Activated naive CD8-positive, alpha-beta T cell treated with anti-CD3 and anti-CD28 coated beads, Interleukin-2, amount 10 ng/mL, durations not matched to agents 7 days and 5 days (primary cell): ENCODE data around the gene NCMAP. TPM values are rescaled to one million over a fixed set of nuclear protein-coding genes. Genes with fewer than 3 reads are reported as not detected.
"Not testable (repeated sequence)": the region's sequence is repeated elsewhere in the genome, so short reads cannot be mapped to it uniquely, and the experiment has no call there.

Experiments
- ATAC-seq: fragments of 150-1000 bp; cut with Tn5 transposase; one replicate; pipeline ENCODE4 v1.10.0; 2021; ENCODE audit warnings: low read depth, moderate library complexity
- POLR2A ChIA-PET: fragments of 350-600 bp; sonication (Branson Sonifier 250); formaldehyde crosslinking; loops from one replicate; lab custom pipeline; 2021; ENCODE audit warnings: antibody characterized with exemption; lab: Charles Lee
- DNase-seq: peaks from one replicate; pipeline ENCODE4 v3.0.0; 2021
- H3K27ac Mint-ChIP-seq: one replicate; pipeline ENCODE4 v1.8.0; 2022; ENCODE audit warnings: mild to moderate bottlenecking, mixed read lengths
- H3K27me3 Mint-ChIP-seq: one replicate; pipeline ENCODE4 v1.8.0; 2022; ENCODE audit warnings: mild to moderate bottlenecking, moderate library complexity, mixed read lengths
- H3K36me3 Mint-ChIP-seq: one replicate; pipeline ENCODE4 v1.8.0; 2021; ENCODE audit warnings: mild to moderate bottlenecking, mixed read lengths
- H3K4me1 Mint-ChIP-seq: one replicate; pipeline ENCODE4 v1.8.0; 2021; ENCODE audit warnings: mixed read lengths
- H3K4me3 Mint-ChIP-seq: one replicate; pipeline ENCODE4 v1.8.0; 2022; ENCODE audit warnings: mild to moderate bottlenecking, moderate library complexity, mixed read lengths
- H3K9me3 Mint-ChIP-seq: one replicate; pipeline ENCODE4 v1.8.0; 2021; ENCODE audit warnings: mixed read lengths
- total RNA-seq, 2 experiments: library from RNA; stranded (reverse); gene quantifications; one replicate each; pipeline ENCODE4 v1.2.3, GENCODE V29; 2021

The NCMAP gene, protein sequence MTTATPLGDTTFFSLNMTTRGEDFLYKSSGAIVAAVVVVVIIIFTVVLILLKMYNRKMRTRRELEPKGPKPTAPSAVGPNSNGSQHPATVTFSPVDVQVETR
- under 1 TPM; 0.19 to 0.23 TPM for total RNA-seq

DNA sequence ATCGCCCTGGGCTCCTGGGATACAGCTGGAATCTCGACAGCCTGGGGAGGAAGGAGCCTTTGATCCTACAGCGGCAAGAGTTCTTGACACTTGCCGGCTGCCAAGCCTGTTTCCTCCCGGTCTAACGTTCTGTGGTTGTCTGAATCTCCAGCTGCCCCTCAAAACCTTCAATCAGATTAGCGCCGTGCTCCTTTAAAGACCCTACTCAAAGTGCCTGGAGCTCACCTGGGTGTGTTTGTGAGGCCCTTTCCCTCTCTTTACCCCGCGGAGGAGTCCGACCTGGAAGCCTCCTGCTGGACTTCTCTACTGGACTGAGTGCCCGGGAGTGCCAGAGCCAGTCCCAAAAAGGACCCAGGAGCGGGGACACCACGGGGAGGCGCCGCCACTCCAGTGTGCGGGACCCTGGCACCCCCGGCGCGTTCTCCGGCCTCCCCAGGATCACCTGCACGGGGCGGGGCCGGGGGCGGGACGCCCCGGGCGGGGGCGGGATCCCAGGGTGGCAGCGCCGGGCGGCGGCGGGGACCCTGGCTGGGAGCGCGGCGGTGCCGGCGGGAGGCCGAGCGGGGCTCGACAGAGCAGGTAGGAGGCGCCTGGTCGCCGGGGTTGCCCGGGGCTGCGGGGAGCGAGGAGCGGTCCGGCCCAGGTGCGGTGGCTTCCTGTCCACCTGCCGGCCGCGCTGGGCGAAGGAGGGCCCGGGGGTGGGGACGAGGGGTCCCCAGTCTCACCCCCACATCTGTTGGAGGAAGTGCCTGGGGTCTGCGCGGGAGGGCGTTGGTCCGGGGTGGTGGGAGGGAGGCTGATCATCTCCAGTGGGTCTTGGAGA is at the start of gene NCMAP:
Gene NCMAP, plus strand, starts transcription at position 497 of the 823 bp plus-strand sequence. CDS start 39,344 bp downstream, outside the sequence.
- POLR2A ChIA-PET, result no interaction called here
- DNase-seq, result peak; percentile 56
- peak; percentile 66 for ATAC-seq
- no peaks in the 10 kb centered on the region for H3K9me3 Mint-ChIP-seq
- no peaks in the 10 kb centered on the region for H3K36me3 Mint-ChIP-seq
- peak within 1 kb of the TSS; percentile 57 for H3K4me3 Mint-ChIP-seq
- H3K27ac Mint-ChIP-seq, result no peak within 1 kb of the TSS
- peaks cover 23% of the 10 kb centered on the region for H3K27me3 Mint-ChIP-seq
- peaks cover 16% of the 10 kb centered on the region for H3K4me1 Mint-ChIP-seq

DNA sequence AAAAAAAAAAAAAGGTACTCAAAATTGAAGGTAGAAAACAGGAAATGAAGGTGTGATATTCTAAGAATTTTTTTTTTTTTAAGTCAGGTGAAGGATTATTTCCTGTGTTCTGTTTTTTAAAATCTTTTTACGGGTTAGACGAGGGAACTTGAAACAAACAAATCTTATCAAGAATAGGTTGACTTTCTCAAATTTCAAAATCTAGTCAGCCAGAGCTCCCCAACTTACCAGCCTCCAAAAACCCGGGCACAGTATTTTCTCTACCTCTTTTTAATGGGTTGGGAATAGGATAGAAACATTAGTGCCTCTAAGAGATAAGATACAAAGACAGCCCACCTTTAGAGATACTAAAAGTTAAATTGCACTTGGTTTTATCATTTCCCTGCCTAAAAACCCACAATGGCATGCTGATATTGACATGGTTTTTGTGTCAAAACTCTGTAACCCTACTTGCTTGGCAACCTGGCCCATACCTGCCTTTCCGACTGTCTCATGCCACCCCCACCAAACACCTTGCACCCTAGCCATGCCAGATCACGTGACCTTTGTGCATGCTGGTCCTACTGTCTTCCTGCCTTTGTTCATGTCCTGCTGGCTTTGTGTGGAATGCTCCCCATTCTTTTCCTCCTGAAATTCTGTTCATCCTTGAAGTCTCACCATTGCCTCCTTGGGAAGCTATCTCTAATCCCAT is 49.1 kb upstream of the NCMAP start:
- ATAC-seq, result no peak
- peaks cover 39% of the 10 kb centered on the region for H3K36me3 Mint-ChIP-seq

DNA sequence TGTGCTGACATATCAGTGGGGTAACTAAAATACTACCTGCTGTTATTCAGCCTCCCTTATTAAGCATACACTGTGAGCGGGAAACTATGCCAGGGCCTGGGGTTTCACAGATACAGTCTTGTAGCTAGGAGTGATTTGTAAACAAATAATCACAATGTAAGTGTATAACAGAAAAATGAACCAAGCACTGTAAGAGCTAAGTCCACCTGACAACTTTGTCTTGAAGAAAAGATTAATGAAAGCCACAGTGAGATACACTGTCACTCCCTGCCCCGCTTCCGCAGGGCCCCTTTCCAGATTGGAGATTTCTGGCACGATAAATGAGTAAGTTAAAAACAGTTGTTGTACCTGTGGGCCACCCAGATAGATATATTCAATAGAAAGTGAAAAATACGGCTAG is 48.5 kb upstream of the NCMAP start:
- H3K9me3 Mint-ChIP-seq, result no peaks in the 10 kb centered on the region
- no peak for DNase-seq
- H3K4me1 Mint-ChIP-seq, result peaks cover 56% of the 10 kb centered on the region
- peak overlapping the region; percentile 84 for H3K4me3 Mint-ChIP-seq
- peak overlapping the region; percentile 87 for H3K27ac Mint-ChIP-seq
- H3K36me3 Mint-ChIP-seq, result peaks cover 40% of the 10 kb centered on the region
- H3K27me3 Mint-ChIP-seq, result no peaks in the 10 kb centered on the region
- POLR2A ChIA-PET, result interaction anchor here (0.9 to 12.7 kb wide), 7 partner anchors 18 to 458 kb away, joined by 3 to 562 read pairs (median 5); partner anchors contain the start of genes NIPAL3 and STPG1
- ATAC-seq, result no peak

More for the DNA sequence above, 49.1 kb upstream of the NCMAP start:
- Mint-ChIP-seq H3K27me3 (no peaks in the 10 kb centered on the region), H3K4me3 (peak overlapping the region; percentile 84), H3K4me1 (peaks cover 57% of the 10 kb centered on the region), H3K27ac (peak overlapping the region; percentile 87), H3K9me3 (no peaks in the 10 kb centered on the region)
- POLR2A ChIA-PET, result interaction anchor here (0.9 to 12.7 kb wide), 7 partner anchors 19 to 458 kb away, joined by 3 to 562 read pairs (median 5); partner anchors contain the start of genes NIPAL3 and STPG1
- no peak for DNase-seq

DNA sequence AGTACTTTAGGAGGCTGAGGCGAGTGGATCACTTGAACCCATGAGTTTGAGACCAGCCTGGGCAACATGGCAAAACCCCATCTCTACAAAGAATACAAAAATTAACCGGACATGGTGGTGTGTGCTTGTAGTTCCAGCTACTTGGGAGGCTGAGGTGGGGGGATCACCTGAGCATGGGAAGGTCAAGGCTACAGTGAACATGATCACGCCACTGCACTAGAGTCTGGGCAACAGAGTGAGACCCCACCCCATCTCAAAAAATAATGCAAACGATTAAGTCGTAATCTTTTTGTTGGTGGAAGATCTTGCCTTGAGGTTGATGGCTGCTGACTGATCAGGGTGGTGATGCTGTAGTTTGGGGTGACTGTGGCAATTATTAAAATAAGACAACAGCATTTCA is 47.0 kb upstream of the NCMAP start:
- Mint-ChIP-seq H3K9me3 (no peaks in the 10 kb centered on the region), H3K27ac (peak overlapping the region; percentile 49), H3K4me1 (peaks cover 56% of the 10 kb centered on the region), H3K4me3 (peak overlapping the region; percentile 21), H3K27me3 (no peaks in the 10 kb centered on the region), H3K36me3 (peaks cover 39% of the 10 kb centered on the region)
- DNase-seq (no peak), ATAC-seq (no peak)
- POLR2A ChIA-PET, result interaction anchor here (1.5 to 12.7 kb wide), 3 partner anchors 25 to 93 kb away, joined by 3 to 562 read pairs (median 203); partner anchors contain the start of genes NIPAL3 and STPG1

DNA sequence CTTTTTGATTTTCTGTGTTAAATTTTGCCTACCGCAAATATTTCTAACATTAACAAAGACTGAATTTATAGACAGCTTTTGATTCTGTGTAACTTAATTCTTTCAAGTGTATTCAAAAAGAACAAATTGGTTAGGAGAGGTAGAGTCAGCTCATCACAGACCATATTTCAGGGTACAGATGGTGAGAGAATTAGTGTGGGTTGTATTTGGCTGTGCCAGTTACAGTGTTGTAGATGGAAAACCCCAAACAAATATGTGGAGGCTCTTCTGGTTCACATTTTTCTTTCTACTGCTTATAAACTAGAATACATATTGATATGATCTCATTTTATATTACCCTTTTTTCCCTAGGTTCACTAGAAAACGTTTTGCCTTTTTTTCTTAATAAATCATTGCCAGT is 42.2 kb upstream of the NCMAP start:
- no peak overlapping the region for H3K4me3 Mint-ChIP-seq

DNA sequence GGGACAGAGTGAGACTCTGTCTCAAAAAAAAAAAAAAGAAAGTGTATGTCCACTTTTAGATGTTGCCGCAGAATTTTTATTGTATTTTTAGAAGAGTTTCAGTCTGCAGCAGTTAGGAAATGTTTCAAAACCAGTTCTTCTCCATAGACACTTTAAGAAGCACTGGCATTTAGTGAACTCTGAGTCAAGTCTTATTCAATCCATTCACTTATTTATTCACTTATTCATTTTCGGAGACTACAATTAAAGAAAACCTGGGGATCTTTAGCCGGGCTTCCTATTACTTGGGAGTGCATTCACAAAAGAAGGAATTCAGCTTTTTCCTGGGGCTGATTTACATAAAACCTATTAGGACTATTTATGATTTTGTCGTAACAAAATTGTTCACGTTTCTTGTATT is 40.9 kb upstream of the NCMAP start:
- ATAC-seq (no peak), DNase-seq (no peak)
- H3K9me3 Mint-ChIP-seq, result peaks cover 2% of the 10 kb centered on the region
- peaks cover 29% of the 10 kb centered on the region for H3K4me1 Mint-ChIP-seq
- H3K27ac Mint-ChIP-seq, result no peak overlapping the region
- H3K4me3 Mint-ChIP-seq, result no peak overlapping the region
- POLR2A ChIA-PET, result interaction anchor here (0.9 to 1.7 kb wide), 2 partner anchors 11 to 34 kb away, joined by 3 to 6 read pairs; no protein-coding TSS in a partner anchor
- no peaks in the 10 kb centered on the region for H3K27me3 Mint-ChIP-seq
- peaks cover 35% of the 10 kb centered on the region for H3K36me3 Mint-ChIP-seq

More for the DNA sequence above, 42.2 kb upstream of the NCMAP start:
- Mint-ChIP-seq H3K27ac (no peak overlapping the region), H3K9me3 (no peaks in the 10 kb centered on the region), H3K27me3 (no peaks in the 10 kb centered on the region), H3K4me1 (peaks cover 38% of the 10 kb centered on the region), H3K36me3 (peaks cover 40% of the 10 kb centered on the region)
- ATAC-seq (no peak), DNase-seq (no peak)
- POLR2A ChIA-PET, result no interaction called here

DNA sequence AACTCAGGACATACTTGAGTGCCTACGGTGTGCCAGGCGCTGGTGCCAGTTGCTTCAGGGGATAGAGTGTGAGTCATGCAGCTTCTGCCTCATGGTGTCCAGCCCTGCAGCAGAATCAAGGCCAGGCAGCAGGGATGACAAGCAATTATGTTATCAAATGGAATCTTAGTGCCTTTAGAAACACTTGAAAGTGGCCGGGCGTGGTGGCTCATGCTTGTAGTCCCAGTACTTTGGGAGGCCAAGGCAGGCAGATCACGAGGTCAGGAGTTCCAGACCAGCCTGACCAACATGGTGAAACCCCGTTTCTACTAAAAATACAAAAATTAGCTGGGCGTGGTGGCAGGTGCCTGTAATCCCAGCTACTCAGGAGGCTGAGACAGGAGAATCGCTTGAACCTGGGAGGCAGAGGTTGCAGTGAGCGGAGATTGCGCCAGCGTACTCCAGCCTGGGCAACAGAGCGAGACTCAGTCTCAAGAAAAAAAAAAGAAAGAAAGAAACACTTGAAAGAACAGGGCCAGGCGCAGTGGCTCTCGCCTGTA is 40.1 kb upstream of the NCMAP start:
- not testable (repeated sequence) for H3K4me3 Mint-ChIP-seq, ATAC-seq, H3K27me3 Mint-ChIP-seq, DNase-seq, H3K27ac Mint-ChIP-seq, H3K9me3 Mint-ChIP-seq
- Mint-ChIP-seq H3K36me3 (peaks cover 36% of the 10 kb centered on the region), H3K4me1 (peaks cover 26% of the 10 kb centered on the region)
- POLR2A ChIA-PET, result interaction anchor here (0.6 to 1.7 kb wide), 5 partner anchors 8 to 34 kb away, joined by 3 to 6 read pairs (median 5); partner anchors contain the start of gene RCAN3

DNA sequence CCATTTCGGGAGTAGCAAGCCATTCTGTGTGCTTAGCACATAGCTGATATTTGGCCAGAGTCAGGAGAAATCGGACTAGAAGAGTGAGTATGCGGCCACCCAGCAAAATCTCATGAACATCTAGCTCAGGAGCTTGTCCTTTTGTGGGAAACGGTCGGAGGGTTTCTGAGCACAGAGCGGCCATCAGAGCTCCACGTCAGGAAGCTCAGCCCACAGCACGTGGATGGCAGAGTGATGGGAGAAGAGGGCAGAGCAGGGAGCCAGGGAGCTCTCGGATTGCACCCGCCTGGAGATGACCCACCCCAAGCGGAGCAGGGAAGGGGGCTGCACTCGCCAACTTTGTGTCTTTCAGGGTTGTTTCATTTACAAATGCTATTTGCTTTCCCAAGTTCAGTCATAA is 39.4 kb upstream of the NCMAP start:
- Mint-ChIP-seq H3K27me3 (no peaks in the 10 kb centered on the region), H3K4me1 (peaks cover 23% of the 10 kb centered on the region), H3K27ac (peak overlapping the region; percentile 54), H3K36me3 (peaks cover 35% of the 10 kb centered on the region), H3K4me3 (no peak overlapping the region), H3K9me3 (peaks cover 5% of the 10 kb centered on the region)
- DNase-seq (no peak), ATAC-seq (no peak)
- POLR2A ChIA-PET, result interaction anchor here (1.1 to 1.6 kb wide), 3 partner anchors 8 to 14 kb away, joined by 3 to 5 read pairs (median 3); partner anchors contain the start of gene RCAN3

DNA sequence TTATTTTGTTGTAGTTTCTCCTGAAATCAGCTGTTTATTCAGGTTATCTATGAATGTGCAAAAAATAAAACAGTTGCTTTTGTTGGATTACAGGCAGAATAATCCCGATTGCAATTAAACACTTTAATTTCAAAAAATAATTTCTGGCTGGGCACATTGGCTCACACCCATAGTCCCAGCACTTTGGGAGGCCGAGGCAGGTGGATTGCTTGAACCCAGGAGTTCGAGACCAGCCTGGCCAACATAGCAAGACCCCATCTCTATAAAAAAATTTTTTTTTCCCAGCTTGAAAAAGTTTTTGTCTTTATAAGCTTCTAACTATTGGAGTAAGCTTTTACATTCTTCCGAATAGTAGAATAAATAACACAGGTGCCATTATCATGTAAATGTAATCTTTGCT is 38.0 kb upstream of the NCMAP start:
- no peak for DNase-seq
- Mint-ChIP-seq H3K4me1 (peaks cover 19% of the 10 kb centered on the region), H3K27me3 (no peaks in the 10 kb centered on the region), H3K27ac (no peak overlapping the region), H3K4me3 (no peak overlapping the region), H3K9me3 (peaks cover 5% of the 10 kb centered on the region), H3K36me3 (peaks cover 34% of the 10 kb centered on the region)
- ATAC-seq, result no peak
- POLR2A ChIA-PET, result no interaction called here

DNA sequence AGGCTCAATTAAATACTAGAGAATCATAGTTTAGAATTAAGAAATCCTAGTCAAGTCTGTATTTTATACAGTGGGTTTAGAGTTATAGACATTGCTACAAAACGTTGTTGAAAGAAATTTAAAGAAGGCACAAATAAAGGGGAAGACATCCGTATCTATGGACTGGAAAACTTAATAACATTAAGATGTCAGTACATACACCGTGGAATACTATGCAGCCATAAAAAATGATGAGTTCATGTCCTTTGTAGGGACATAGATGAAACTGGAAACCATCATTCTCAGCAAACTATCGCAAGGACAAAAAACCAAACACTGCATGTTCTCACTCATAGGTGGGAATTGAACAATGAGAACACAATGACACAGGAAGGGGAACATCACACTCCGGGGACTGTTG is 35.6 kb upstream of the NCMAP start:
- ATAC-seq, H3K4me3 Mint-ChIP-seq, POLR2A ChIA-PET, H3K9me3 Mint-ChIP-seq, H3K27ac Mint-ChIP-seq, DNase-seq, H3K27me3 Mint-ChIP-seq: not testable (repeated sequence)
- Mint-ChIP-seq H3K4me1 (peaks cover 19% of the 10 kb centered on the region), H3K36me3 (peaks cover 33% of the 10 kb centered on the region)

DNA sequence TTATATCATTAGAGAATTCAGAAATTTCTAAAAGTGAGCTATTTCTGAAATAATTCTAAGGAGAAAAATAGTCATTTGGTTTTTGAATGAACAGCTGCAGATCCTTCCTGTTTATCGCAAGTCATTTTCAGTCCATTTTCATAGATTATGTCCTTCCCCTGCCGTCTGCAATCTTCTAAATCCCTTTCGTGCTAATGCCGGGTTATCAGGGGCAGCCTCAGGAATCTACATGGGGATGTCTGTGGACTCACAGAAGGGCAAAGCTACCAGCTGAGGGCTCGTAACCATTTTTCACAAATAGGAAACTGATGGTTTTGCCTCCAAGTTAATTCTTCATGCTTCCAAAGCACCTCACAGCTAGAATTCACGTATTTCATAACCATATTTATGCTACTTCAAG is 30.3 kb upstream of the NCMAP start:
- Mint-ChIP-seq H3K4me1 (peaks cover 15% of the 10 kb centered on the region), H3K4me3 (no peak overlapping the region), H3K27ac (peak overlapping the region; percentile 9), H3K9me3 (no peaks in the 10 kb centered on the region), H3K36me3 (peaks cover 20% of the 10 kb centered on the region), H3K27me3 (no peaks in the 10 kb centered on the region)
- DNase-seq (no peak), ATAC-seq (no peak)
- POLR2A ChIA-PET, result interaction anchor here (0.9 to 2.9 kb wide), 7 partner anchors 11 to 112 kb away, joined by 3 to 18 read pairs (median 3); partner anchors contain the start of genes NIPAL3 and RCAN3

DNA sequence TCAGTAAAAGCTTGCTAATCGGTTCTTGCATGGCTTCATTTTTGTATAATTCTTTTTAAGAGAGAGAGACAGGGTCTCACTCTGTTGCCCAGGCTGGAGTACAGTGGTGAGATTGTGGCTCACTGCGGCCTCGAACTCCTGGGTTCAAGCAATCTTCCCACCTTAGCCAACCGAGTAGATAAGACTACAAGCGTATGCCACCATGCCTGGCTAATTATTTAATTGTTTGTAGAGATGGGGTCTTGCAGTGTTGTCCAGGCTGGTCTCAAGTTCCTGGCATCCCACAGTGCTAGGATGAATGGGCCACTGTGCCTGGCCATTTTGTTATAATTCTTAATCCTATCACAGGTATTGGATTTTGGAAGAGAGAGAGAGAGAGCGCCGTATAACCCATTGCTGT is 29.8 kb upstream of the NCMAP start:
- Mint-ChIP-seq H3K27me3 (no peaks in the 10 kb centered on the region), H3K4me1 (peaks cover 13% of the 10 kb centered on the region), H3K27ac (peak overlapping the region; percentile 9), H3K36me3 (peaks cover 19% of the 10 kb centered on the region), H3K9me3 (no peaks in the 10 kb centered on the region), H3K4me3 (no peak overlapping the region)
- DNase-seq (no peak), ATAC-seq (no peak)
- POLR2A ChIA-PET, result interaction anchor here (0.9 to 2.9 kb wide), 8 partner anchors 11 to 113 kb away, joined by 3 to 18 read pairs (median 4); partner anchors contain the start of genes NIPAL3 and RCAN3
